Stimulated activated naive B cell treated with anti-CD40 and anti-IgM and Interleukin-4, amounts not matched to agents 10 μg/mL and 1 μg/mL and 100 μg/mL, for 72 hours (primary cell): Measurements from ENCODE around the gene AGBL4.

Experiments
- ATAC-seq, 2 donors: fragments of 150-1000 bp; cut with Tn5 transposase; replicated peaks; 2 replicates each; pipeline ENCODE4 v1.10.0; 2021; ENCODE audit warnings: moderate library complexity in 1 of 2
- DNase-seq: peaks from one replicate; pipeline ENCODE4 v3.0.0; 2021
- H3K27ac Mint-ChIP-seq: one replicate; pipeline ENCODE4 v1.8.0; 2022; ENCODE audit warnings: mild to moderate bottlenecking, mixed read lengths
- H3K27me3 Mint-ChIP-seq, 2 donors: one replicate each; pipeline ENCODE4 v1.8.0; 2022; ENCODE audit warnings: mixed read lengths in 2 of 2
- H3K36me3 Mint-ChIP-seq, 2 donors: one replicate each; pipeline ENCODE4 v1.8.0; 2022; ENCODE audit warnings: mixed read lengths in 2 of 2, mild to moderate bottlenecking in 1 of 2
- H3K4me1 Mint-ChIP-seq, 2 donors: one replicate each; pipeline ENCODE4 v1.8.0; 2022; ENCODE audit warnings: mixed read lengths in 2 of 2, mild to moderate bottlenecking in 1 of 2
- H3K4me3 Mint-ChIP-seq, 2 donors: one replicate each; pipeline ENCODE4 v1.8.0; 2022; ENCODE audit warnings: mild to moderate bottlenecking in 2 of 2, mixed read lengths in 2 of 2, moderate library complexity in 1 of 2
- H3K9me3 Mint-ChIP-seq, 2 donors: one replicate each; pipeline ENCODE4 v1.8.0; 2022; ENCODE audit warnings: mixed read lengths in 2 of 2, mild to moderate bottlenecking in 1 of 2

Gene AGBL4

GRCh38 chr1:48924099-48924498 is 1099.7 kb downstream of the AGBL4 start:
- DNase-seq (no peak), ATAC-seq (peak in 1 of 2 donors; percentile 47)
- Mint-ChIP-seq H3K36me3 (peaks cover 3 to 4% of the 10 kb centered on the region in 2 donors), H3K9me3 (peaks cover 5 to 6% of the 10 kb centered on the region in 2 donors), H3K4me3 (no peak overlapping the region), H3K4me1 (peaks cover 5 to 16% of the 10 kb centered on the region in 2 donors), H3K27ac (no peak overlapping the region), H3K27me3 (no peaks in the 10 kb centered on the region)

GRCh38 chr1:48923116-48923515 is 1100.6 kb downstream of the AGBL4 start:
- H3K27ac Mint-ChIP-seq, result no peak overlapping the region
- H3K27me3 Mint-ChIP-seq, result no peaks in the 10 kb centered on the region
- H3K4me1 Mint-ChIP-seq, result peaks cover 5 to 16% of the 10 kb centered on the region in 2 donors
- peak overlapping the region in 1 of 2 donors; percentile 52 for H3K4me3 Mint-ChIP-seq
- peaks cover 3 to 4% of the 10 kb centered on the region in 2 donors for H3K36me3 Mint-ChIP-seq
- H3K9me3 Mint-ChIP-seq, result peaks cover 5 to 6% of the 10 kb centered on the region in 2 donors
- DNase-seq (no peak), ATAC-seq (peak; percentile 60 to 76)

- Mint-ChIP-seq H3K4me3 (no peak overlapping the region), H3K27ac (no peak overlapping the region), H3K27me3 (no peaks in the 10 kb centered on the region), H3K36me3 (no peaks in the 10 kb centered on the region), H3K9me3 (no peaks in the 10 kb centered on the region), H3K4me1 (peaks cover 10 to 24% of the 10 kb centered on the region in 2 donors)
- ATAC-seq (no peak), DNase-seq (no peak)
Observed at GRCh38 chr1:48920851-48921250, 1102.9 kb downstream of the AGBL4 start.

GRCh38 chr1:48917901-48918603 is 1105.7 kb downstream of the AGBL4 start:
- H3K9me3 Mint-ChIP-seq, result no peaks in the 10 kb centered on the region
- H3K36me3 Mint-ChIP-seq, result no peaks in the 10 kb centered on the region
- H3K4me1 Mint-ChIP-seq, result peaks cover 7 to 10% of the 10 kb centered on the region in 2 donors
- DNase-seq, result no peak
- no peak for ATAC-seq
- no peaks in the 10 kb centered on the region for H3K27me3 Mint-ChIP-seq
- no peak overlapping the region for H3K4me3 Mint-ChIP-seq
- H3K27ac Mint-ChIP-seq, result no peak overlapping the region

- Mint-ChIP-seq H3K9me3 (no peaks in the 10 kb centered on the region), H3K36me3 (no peaks in the 10 kb centered on the region), H3K27me3 (no peaks in the 10 kb centered on the region), H3K4me1 (peaks cover 6 to 9% of the 10 kb centered on the region in 2 donors), H3K27ac (no peak overlapping the region), H3K4me3 (no peak overlapping the region)
- DNase-seq, result no peak
- ATAC-seq, result no peak
Observed at GRCh38 chr1:48917070-48917454, 1106.7 kb downstream of the AGBL4 start.

GRCh38 chr1:48916130-48917069 is 1107.4 kb downstream of the AGBL4 start:
- Mint-ChIP-seq H3K9me3 (no peaks in the 10 kb centered on the region), H3K27me3 (no peaks in the 10 kb centered on the region), H3K4me1 (peaks cover 6 to 9% of the 10 kb centered on the region in 2 donors), H3K4me3 (no peak overlapping the region), H3K27ac (no peak overlapping the region), H3K36me3 (no peaks in the 10 kb centered on the region)
- DNase-seq (no peak), ATAC-seq (peak; percentile 50 to 56)

GRCh38 chr1:48908606-48909005 is 1115.1 kb downstream of the AGBL4 start:
- no peaks in the 10 kb centered on the region for H3K27me3 Mint-ChIP-seq
- H3K4me1 Mint-ChIP-seq, result no peaks in the 10 kb centered on the region
- H3K4me3 Mint-ChIP-seq, result no peak overlapping the region
- ATAC-seq (no peak), DNase-seq (no peak)
- H3K9me3 Mint-ChIP-seq, result no peaks in the 10 kb centered on the region
- no peaks in the 10 kb centered on the region for H3K36me3 Mint-ChIP-seq
- H3K27ac Mint-ChIP-seq, result no peak overlapping the region

GRCh38 chr1:48906729-48907128 is 1117.0 kb downstream of the AGBL4 start:
- Mint-ChIP-seq H3K27me3 (no peaks in the 10 kb centered on the region), H3K9me3 (no peaks in the 10 kb centered on the region), H3K4me3 (no peak overlapping the region), H3K4me1 (no peaks in the 10 kb centered on the region), H3K27ac (no peak overlapping the region), H3K36me3 (no peaks in the 10 kb centered on the region)
- ATAC-seq (no peak), DNase-seq (no peak)

GRCh38 chr1:48906164-48906563 is 1117.6 kb downstream of the AGBL4 start:
- no peaks in the 10 kb centered on the region for H3K9me3 Mint-ChIP-seq
- no peaks in the 10 kb centered on the region for H3K36me3 Mint-ChIP-seq
- no peak for ATAC-seq
- no peaks in the 10 kb centered on the region for H3K27me3 Mint-ChIP-seq
- no peak overlapping the region for H3K27ac Mint-ChIP-seq
- no peak overlapping the region for H3K4me3 Mint-ChIP-seq
- no peak for DNase-seq
- H3K4me1 Mint-ChIP-seq, result no peaks in the 10 kb centered on the region

- Mint-ChIP-seq H3K36me3 (no peaks in the 10 kb centered on the region), H3K27ac (no peak overlapping the region), H3K27me3 (peaks cover 4 to 8% of the 10 kb centered on the region in 2 donors), H3K4me3 (no peak overlapping the region), H3K9me3 (no peaks in the 10 kb centered on the region), H3K4me1 (no peaks in the 10 kb centered on the region)
- ATAC-seq (no peak), DNase-seq (no peak)
Observed at GRCh38 chr1:48903291-48903690, 1120.5 kb downstream of the AGBL4 start.

GRCh38 chr1:48898894-48899293 is 1124.9 kb downstream of the AGBL4 start:
- no peaks in the 10 kb centered on the region for H3K9me3 Mint-ChIP-seq
- no peak overlapping the region for H3K4me3 Mint-ChIP-seq
- H3K36me3 Mint-ChIP-seq, result no peaks in the 10 kb centered on the region
- ATAC-seq (no peak), DNase-seq (no peak)
- H3K4me1 Mint-ChIP-seq, result no peaks in the 10 kb centered on the region
- no peak overlapping the region for H3K27ac Mint-ChIP-seq
- peaks cover 8 to 13% of the 10 kb centered on the region in 2 donors for H3K27me3 Mint-ChIP-seq

- no peak for DNase-seq
- H3K27me3 Mint-ChIP-seq, result no peaks in the 10 kb centered on the region
- H3K27ac Mint-ChIP-seq, result no peak overlapping the region
- no peak overlapping the region for H3K4me3 Mint-ChIP-seq
- peaks cover 9% of the 10 kb centered on the region in 2 donors for H3K4me1 Mint-ChIP-seq
- no peaks in the 10 kb centered on the region for H3K36me3 Mint-ChIP-seq
- no peak for ATAC-seq
- H3K9me3 Mint-ChIP-seq, result peaks cover 2 to 4% of the 10 kb centered on the region in 2 donors
Observed at GRCh38 chr1:48889615-48890014, 1134.1 kb downstream of the AGBL4 start.

- DNase-seq (no peak), ATAC-seq (no peak)
- H3K4me3 Mint-ChIP-seq, result no peak overlapping the region
- H3K27me3 Mint-ChIP-seq, result no peaks in the 10 kb centered on the region
- H3K9me3 Mint-ChIP-seq, result peaks cover 2 to 4% of the 10 kb centered on the region in 2 donors
- peaks cover 9% of the 10 kb centered on the region in 2 donors for H3K4me1 Mint-ChIP-seq
- H3K36me3 Mint-ChIP-seq, result no peaks in the 10 kb centered on the region
- H3K27ac Mint-ChIP-seq, result no peak overlapping the region
Observed at GRCh38 chr1:48889082-48889481, 1134.7 kb downstream of the AGBL4 start.

GRCh38 chr1:48887796-48888195 is 1136.0 kb downstream of the AGBL4 start:
- Mint-ChIP-seq H3K9me3 (no peaks in the 10 kb centered on the region), H3K4me3 (no peak overlapping the region), H3K27ac (no peak overlapping the region), H3K4me1 (peaks cover 9% of the 10 kb centered on the region in 2 donors), H3K27me3 (no peaks in the 10 kb centered on the region), H3K36me3 (no peaks in the 10 kb centered on the region)
- ATAC-seq, result no peak
- DNase-seq, result no peak

GRCh38 chr1:48882020-48882419 is 1141.7 kb downstream of the AGBL4 start:
- Mint-ChIP-seq H3K36me3 (no peaks in the 10 kb centered on the region), H3K4me3 (no peak overlapping the region), H3K9me3 (no peaks in the 10 kb centered on the region), H3K4me1 (no peaks in the 10 kb centered on the region), H3K27me3 (no peaks in the 10 kb centered on the region), H3K27ac (no peak overlapping the region)
- ATAC-seq, result no peak
- DNase-seq, result no peak
